CD4-positive, alpha-beta T cell treated with Interleukin-1 beta for 1 hour (primary cell): ENCODE data around the gene DTX2.
A peak's percentile ranks its signal among the peaks of the same experiment; 100 is the strongest.
"Not testable (repeated sequence)": the region's sequence is repeated elsewhere in the genome, so short reads cannot be mapped to it uniquely, and the experiment has no call there.

Experiments used
- DNase-seq, 2 donors: peaks; one replicate each; pipeline ENCODE4 v3.0.0-alpha.2; 2020 to 2022

The DTX2 gene

DNA sequence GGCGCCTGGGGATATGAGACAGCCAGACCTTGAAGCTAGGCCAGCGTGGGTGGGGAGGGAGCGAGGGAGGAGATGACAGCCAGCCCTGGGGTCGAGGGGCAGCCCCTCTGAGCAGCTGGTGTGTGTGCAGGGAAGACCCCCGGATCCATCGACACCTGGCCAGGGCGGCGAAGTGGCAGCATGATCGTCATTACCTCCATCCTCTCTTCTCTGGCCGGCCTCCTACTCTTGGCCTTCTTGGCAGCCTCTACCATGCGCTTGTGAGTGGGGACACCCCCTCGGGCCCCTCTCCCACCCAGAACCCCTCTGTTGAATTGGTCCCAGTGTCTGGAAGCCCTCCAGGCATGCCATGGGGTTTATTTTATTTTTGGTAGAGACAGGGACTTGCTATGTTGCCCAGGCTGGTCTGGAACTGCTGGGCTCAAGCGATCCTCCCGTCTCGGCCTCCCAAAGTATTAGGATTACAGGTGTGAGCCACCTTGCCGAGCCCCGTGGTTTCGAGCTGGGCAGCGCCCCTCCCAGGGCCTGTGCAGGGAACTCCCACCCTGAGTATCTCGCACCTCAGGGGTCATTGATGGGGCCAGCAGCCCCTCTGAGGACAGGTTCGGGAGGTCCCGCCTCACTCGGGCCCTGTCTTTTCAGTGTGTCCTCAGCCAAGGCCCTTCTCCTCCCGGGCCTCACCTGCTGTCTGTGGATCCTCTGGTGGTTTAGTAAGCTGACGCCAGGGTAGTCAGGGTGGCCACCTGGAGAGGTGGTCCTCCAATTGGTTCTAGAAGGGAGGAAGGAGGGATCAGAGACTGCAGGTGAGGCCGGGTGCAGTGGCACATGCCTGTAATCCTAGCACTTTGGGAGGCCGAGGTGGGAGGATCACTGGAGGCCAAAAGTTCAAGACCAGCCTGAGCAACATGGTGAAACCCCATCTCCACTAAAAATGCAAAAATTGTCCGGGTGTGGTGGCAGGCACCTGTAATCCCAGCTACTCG is 52.6 kb downstream of the DTX2 start:
- DNase-seq = no peak

DNA sequence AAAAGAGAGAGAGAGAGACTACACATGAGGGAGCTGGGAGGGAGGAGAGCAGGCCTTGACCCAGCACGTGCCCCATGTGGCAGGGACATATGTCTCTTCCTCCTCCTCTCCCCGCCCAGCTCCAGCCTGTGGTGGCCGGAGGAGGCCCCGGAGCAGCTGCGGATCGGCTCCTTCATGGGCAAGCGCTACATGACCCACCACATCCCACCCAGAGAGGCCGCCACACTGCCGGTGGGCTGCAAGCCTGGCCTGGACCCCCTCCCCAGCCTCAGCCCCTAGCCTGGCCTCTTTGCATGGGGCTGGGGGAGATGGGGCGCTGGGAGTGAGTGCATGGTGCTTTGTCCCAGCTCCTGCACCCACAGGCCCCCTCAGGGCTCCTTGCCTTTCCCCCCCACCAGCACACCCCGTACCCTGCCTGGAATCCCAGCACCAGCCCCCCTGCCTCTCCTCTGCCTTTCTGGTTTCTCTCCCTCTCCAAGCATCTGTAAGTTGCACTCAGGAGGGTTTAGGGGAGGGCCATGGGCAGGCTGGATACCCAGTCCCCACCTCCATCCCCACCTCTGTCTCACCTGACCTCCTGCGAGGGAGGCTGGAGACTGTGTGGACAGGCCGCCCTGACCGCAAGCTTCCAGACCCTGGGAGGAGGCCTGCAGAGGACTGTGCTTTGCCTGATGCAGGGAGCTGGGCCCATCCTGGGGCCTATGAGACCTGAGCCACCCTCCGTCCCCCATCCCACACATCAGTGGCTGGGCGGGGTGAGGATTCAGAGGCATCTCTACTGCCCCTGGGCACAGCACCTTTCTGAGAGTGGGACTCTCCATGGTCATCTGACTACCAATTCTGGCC is 53.6 kb downstream of the DTX2 start:
- DNase-seq = no peak

DNA sequence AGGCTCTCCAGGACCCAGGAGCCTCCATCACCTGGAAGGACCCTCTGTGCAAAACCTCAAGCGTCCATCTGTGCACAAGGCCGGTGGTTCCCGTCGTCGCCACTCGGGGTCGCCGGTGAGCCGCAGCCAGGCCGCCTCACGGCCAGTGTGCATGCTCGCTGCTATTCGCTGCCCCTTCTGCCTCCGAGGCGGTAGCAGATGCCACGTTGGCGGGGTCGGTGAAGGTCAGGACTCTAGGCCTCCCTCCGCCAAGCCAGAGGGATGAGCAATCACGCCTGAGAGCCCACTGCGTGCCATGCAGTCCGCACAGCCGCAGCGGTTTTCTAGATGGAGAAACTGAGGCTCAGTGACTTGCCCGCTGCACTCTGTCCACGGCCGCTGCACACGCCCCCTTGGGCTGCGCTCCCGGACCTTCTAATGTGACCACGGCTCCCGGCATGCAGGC is 54.5 kb downstream of the DTX2 start:
- DNase-seq = peak in 1 of 2 donors; percentile 38

DNA sequence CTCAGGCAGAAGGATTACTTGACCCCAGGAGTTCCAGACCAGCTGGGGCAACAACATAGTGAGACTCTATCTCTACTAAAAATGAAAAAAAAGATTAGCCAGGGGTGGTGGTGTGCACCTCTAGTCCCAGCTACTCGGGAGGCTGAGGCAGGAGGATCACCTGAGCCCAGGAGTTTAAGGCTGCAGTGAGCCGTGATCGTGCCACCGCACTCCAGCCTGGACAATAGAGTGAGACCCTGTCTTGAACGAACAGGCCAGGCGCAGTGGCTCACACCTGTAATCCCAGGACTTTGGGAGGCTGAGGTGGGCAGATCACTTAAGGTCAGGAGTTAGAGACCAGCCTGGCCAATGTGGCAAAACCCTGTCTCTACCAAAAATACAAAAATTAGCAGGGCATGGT is 55.4 kb downstream of the DTX2 start:
- not testable (repeated sequence) for DNase-seq

DNA sequence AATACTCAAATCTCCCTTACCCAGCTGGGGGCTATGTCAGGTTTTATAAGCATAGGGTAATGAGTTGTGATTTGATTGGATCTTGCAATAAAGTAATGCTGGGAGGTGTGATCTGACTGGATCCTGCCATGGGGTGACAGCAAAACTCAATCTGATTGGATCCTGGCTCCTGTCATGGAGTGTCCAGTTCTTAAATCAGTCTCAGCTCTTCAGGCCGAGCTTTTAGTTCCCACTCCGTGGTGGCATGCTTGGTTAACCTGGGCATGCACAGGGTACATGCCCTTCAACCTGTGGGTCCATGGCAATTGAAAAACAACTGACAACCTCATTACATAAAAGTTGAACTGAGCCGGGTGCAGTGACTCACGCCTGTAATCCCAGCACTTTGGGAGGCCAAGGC is 64.7 kb downstream of the DTX2 start:
- DNase-seq = not testable (repeated sequence)

DNA sequence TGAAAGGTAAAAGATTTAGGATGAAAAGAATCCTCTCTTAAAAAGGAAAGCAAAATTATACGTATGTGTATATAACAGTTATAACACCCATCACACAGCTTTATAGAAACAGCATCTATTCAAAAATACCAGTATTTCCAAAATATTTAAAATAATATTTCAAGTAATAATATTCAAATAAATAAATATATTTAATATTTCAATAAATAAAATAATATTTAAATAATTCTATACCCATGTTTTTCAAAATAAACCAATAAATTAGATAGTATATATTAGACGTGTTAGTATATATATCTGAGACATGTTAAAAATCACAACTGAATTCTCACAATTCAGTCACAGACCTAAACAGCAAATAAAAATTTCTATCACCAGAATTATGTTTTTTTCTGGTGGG is 70.1 kb downstream of the DTX2 start:
- DNase-seq = not testable (repeated sequence)

DNA sequence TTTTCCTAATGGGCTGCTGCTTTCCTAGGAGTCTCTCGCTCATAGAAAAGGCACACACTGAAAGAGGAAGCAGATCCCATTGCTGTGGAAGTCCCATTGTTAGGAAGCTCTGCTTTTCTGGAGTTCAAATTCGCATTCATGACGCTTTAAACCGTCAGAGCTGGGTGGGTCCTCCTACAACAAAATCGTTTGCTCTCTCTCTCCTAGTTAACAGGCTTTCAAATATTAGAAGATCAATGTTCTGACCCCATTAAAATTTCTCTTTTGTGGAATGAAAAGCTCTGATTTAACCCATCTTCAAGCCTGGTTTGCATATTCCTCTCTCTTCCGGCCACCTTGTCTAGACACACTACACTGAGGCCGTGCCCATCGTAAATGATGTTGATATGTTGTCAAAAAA is 81.7 kb downstream of the DTX2 start, which contains the start of gene SPDYE16:
SPDYE16 (minus strand) TSS at position 101 of the 400 bp plus-strand sequence. CDS start 1,838 bp downstream, outside the sequence.
- not testable (repeated sequence) for DNase-seq

DNA sequence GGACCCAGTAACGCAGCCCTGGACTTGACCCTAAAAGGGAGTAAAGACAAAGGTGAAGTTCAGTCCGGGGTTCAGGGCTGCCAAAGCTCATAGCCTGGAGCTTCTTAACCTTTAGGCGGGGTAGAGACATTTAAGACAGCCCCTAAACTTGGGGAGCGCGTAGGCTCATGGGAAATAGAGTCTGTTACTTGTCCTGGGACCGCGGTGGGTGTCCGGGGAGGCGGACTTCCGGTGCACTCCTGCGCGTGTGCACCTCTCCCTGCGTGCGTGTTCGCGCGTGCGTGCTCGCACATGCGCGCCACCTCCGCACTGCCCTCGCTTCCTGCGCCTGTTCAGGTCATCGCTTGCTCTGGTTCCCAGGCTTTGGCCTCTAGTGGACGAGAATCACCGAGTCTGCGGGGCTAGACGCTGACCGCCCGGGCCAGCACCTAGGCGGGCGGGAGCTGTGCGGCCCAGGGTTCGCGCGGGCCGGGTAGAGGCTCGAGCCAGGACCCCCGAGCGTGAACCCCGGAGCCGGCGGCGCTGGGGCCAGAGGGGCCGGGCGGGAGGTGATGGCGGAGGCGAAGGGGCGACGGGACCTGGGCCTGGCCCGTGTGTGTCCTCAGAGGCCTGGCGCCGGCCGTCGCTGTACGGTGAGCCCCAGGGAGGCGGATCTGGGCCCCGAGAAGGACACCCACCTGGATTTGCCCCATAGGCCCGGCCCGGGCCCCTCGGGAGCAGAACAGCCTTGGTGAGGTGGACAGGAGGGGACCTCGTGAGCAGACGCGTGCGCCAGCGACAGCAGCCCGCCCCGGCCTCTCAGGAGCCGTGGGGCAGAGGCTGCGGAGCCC is 87.7 kb downstream of the DTX2 start:
- DNase-seq = peak; percentile 88 to 90

DNA sequence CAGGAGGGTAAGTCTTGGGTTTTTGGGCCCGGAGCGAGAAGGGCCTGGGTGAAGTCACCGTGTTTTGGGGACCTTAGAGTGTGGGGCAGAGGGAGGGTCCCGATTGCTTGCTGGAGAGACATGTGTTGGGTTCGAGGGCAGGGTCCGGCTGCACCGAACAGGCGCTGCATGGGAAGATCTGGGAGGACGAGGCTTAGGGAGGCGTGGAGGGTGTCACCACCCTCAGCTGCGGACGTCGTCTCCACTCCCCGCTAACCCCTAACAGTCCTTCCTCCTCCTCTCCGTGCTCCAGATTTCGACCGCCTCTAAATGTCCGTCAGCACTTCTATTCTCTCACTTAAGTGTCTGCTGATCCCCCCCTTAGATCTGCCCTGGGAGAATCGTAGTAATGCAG is 88.3 kb downstream of the DTX2 start:
- not testable (repeated sequence) for DNase-seq

DNA sequence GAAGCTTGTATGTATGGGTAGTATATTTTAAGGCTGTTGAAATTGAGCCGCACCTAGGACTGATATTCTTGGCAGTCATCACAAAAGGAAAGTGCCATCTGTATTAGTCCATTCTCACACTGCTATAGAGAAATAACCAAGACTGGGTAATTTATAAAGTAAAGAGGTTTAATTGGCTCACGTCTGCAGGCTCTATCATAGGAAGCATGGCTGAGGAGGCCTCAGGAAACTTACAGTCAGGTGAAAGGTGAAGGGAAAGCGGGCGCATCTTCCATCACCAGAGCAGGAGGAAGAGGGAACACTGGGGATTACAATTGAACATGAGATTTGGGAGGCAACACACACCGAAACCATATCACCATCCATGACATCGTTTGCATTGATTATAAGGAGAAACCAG is 90.5 kb downstream of the DTX2 start:
- not testable (repeated sequence) for DNase-seq
